GM18498 (cell line): ENCODE results near the gene CIDEC.
"Not testable (repeated sequence)": the region's sequence is repeated elsewhere in the genome, so short reads cannot be mapped to it uniquely, and the experiment has no call there.

Source experiments
- ATAC-seq: cut with Tn5 transposase; IDR thresholded peaks from one replicate; pipeline ENCODE4 v1.9.1; 2021; ENCODE audit warnings: mild to moderate bottlenecking, moderate library complexity; ENCODE audit not compliant: unreplicated experiment

The CIDEC gene

DNA sequence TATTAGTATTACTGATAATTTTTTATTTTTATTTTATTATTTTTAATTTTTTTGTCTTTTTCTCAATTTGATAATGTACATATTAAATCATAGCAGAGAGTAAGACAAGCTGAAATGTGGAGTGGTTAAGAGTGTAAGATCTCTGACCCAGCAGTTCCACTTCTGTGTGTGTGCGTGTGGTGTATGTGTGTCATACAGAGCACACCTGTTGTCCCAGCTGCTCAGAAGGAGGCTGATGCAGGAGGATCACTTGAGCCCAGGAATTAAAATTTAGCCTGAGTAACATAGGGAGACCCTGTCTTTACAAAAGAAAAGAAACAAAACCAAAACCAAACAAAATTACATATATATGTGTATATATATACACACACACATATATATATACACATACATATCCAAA, 1.4 kb upstream of the CIDEC start:
- no peak for ATAC-seq

GRCh38 chr3:9878700-9879099, 1.4 kb downstream of the CIDEC start:
- no peak for ATAC-seq

GRCh38 chr3:9876991-9877390, 3.1 kb downstream of the CIDEC start:
- no peak for ATAC-seq

GRCh38 chr3:9876255-9876654, 3.8 kb downstream of the CIDEC start:
- ATAC-seq, result not testable (repeated sequence)

- no peak for ATAC-seq
Measured at GRCh38 chr3:9875448-9875847, 4.6 kb downstream of the CIDEC start.

GRCh38 chr3:9872067-9872466, 8.0 kb downstream of the CIDEC start:
- ATAC-seq, result not testable (repeated sequence)

- no peak for ATAC-seq
Measured at GRCh38 chr3:9870978-9871377, 9.1 kb downstream of the CIDEC start.

DNA sequence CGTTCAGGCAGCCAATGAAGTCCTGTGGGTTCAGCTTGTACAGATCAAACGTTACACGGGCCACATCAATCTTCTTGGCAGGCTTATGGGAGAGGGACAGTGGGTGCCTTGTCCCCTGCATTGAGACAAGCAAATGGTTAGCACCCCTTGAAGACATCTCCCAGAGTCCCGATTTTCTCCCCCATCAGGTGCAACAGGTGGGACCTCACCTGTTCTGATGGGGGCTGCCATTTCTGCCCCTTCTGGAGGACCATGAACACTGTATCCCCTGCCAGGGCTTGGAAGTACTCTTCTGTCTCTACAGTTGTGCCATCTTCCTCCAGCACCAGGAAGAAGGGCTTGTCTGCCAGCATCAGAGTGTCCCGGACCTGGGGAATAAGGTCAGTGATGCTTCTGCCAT, 10.1 kb downstream of the CIDEC start:
- no peak for ATAC-seq

DNA sequence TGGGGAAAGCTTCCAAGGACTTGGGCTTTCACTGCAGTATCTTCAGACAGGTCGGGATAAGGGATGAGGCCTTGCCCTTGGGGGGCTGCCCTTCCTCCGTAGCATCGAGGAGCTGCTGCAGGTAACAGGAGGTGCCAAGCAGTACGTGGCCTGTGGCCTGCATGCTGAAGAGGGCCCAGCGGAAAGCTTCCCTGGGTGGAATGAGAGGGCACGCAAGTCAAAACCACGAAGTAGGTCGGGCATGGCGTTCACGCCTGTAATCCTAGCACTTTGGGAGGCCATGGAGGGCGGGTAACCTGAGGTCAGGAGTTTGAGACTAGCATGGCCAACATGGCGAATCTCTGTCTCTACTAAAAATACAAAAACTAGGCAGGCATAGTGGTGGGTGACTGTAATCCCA, 12.9 kb downstream of the CIDEC start:
- ATAC-seq, result no peak

GRCh38 chr3:9866639-9867038, 13.4 kb downstream of the CIDEC start:
- ATAC-seq, result no peak

GRCh38 chr3:9865125-9865637, 14.9 kb downstream of the CIDEC start:
- not testable (repeated sequence) for ATAC-seq

DNA sequence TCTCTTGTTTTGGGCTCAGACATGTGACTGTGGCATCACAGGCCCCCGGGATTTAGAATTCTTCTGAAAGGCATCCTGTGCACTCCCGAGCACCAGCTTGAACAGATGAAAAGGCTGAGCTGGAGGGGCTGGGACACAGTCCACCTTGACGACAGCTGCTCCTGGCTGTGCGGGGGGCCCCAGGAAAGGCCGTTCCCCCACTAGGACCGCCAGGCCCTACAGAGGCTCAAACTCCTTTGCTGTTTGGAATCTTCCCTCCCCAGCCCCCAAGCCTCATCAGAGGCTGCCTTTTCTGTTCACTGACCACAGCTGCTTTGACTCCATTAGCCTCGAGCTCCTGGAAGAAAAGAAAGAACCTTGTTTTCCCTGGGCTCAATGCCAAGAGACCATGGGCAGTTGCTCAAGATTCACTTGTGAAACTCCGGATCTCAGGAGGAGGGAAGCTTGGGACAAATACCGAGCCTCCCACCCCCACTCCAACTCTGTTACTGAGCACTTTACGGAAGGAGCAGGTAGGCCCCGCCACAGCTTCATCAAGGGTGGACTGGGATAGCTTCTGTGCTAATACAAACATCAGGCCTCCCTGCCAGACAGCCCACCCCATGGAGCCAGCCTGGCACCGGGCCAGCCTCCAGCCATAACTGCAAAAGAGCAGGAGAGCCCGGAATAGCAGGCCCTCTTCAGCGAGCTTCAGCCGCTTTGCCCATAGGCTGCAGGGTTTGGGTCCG, 15.7 kb downstream of the CIDEC start:
- no peak for ATAC-seq

GRCh38 chr3:9863058-9863772, 16.8 kb downstream of the CIDEC start:
- no peak for ATAC-seq

DNA sequence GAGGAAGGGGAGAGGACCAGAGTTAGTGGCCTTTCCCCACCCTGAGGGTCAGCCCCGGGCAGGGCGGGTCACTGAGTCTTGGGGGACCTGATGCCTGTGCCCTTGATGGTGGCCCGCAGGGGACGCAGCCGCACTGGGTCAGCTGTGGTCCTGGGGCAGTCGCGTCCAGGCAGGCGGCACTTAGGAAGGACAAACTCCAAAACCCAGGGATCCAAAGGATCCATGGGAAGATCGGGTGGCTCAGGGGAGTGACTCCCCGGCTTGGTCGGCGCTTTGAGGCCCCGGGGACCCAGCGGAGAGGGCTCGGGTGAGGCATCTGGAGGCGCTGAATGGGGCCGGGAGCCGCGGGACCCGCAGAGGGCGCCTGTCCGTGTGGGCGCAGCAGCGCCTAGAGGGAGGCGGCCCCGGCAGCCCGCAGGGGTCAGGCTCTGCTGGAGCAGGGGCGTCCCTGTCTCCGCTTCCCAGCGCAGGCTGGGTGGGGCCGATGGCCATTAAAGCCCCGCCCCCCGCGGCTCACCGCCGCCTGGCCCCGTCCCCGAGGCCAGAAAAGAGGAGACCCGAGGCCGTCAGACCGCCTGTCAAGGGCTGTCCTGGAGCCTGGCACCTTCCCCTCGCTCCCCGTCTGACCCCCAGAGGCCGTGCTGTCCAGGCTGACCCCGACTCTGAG, 17.5 kb downstream of the CIDEC start:
- no peak for ATAC-seq

DNA sequence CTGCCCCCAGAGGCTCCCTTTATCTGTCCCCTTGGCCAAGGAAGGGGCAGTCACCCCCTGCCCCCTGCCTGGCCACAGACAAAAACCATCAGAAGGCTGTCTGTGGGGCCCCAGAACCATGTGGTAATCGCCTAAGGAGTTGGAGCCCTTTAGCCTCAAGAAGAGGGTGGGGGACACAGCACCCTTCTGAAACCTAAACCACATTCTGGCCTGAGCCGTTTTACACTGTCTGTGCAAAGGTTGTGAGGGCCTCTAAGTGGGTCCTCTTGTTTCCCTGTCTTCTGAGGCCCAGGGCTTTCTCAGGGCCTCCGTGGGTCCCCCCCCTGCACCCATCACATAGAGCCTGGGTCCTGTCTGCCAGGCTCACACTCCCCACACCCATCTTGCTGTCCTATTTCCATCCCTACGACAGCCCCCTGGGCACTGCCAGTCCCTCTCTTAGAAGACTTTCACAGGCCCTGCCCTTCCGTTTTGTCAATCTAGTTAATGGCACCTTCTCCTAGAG, 18.4 kb downstream of the CIDEC start:
- no peak for ATAC-seq

GRCh38 chr3:9861201-9861600, 18.9 kb downstream of the CIDEC start:
- no peak for ATAC-seq

DNA sequence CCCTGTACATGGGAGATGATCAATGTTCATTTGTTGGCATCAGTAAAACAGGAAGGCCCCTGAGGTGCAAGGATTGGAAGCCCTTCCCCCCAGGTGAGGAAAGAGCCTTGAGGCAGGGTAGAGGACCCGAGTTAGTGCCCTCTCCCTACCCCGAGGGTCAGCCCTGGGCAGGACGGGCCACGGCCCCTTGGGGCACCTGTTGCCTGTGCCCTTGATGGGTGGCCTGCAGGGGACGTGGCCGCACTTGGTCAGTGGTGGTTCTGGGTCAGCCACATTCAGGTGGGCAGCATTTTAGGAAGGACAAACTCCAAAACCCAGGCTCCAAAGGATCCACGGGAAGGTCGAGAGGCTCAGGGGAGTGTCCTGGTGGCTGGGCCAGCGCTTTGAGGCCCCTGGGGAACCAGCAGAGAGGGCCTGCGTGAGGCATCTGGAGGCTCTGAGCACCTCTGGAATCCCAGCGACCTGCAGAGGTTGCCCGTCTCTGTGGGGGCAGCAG, 20.5 kb downstream of the CIDEC start:
- no peak for ATAC-seq

- ATAC-seq, result no peak
Measured at GRCh38 chr3:9855594-9855993, 24.5 kb downstream of the CIDEC start.

DNA sequence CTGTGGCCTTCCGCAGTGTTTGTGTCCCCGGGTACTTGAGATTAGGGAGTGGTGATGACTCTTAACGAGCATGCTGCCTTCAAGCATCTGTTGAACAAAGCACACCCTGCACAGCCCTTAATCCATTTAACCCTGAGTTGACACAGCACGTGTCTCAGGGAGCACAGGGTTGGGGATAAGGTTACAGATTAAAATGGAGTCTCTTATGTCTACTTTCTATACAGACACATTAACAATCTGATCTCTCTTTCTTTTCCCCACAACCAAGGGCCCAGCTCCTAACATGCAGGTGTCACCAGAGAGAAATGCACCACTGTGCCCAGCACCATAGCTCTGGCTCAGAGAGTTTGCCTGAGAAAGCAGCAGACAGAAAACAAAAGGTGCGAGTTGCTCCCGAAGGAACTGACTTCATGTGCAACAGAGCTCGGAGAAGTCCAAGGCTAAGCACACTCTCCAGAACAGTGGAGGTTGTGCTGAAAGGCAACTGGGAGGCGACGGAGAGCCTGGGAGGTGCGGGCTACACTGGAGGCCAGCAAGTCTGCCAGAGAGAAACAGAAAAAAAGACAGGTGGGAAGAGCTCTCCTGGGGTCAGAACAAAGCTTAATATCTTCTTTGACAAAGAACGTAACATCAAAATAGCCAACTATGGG, 25.6 kb downstream of the CIDEC start:
- not testable (repeated sequence) for ATAC-seq

- ATAC-seq, result no peak
Measured at GRCh38 chr3:9852528-9852927, 27.5 kb downstream of the CIDEC start.

DNA sequence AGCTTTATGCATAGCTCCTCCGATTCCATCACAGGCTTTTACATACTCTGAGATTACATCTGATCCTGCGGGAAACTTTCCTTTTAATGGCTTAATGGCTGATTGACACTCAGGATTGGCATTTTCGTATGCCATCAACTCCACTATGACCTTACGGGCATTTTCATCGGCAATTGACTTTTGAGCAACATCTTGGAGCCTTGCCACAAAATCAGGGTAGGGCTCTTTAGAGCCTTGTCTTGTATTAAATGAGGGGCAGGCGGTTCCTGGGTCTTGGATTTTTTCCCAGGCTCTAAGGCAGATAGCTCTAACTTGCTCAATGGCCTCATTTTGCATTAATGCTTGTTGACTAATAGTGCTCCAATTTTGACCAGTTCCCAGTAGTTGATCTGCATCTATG, 28.1 kb downstream of the CIDEC start:
- not testable (repeated sequence) for ATAC-seq
